ENCODE results near the gene MYBPH. TPM values are rescaled to one million over a fixed set of nuclear protein-coding genes. Genes with fewer than 3 reads are reported as not detected.

The MYBPH gene
- total RNA-seq, 2 donors from 2014 or later, result not detected

GRCh38 chr1:203184467-203184866, 8.8 kb upstream of the MYBPH start:
- Histone ChIP-seq H3K36me3 (no peaks in the 10 kb centered on the region), H3K27ac (no peak overlapping the region), H3K4me3 (no peak overlapping the region), H3K27me3 (replicated peaks; ENCODE audit: insufficient read depth) (no peaks in the 10 kb centered on the region), H3K4me1 (ENCODE audit: control insufficient read depth in 1 of 2, low read depth in 2 of 2) (no peaks in the 10 kb centered on the region), H3K9me3 (no peaks in the 10 kb centered on the region)
- TF ChIP-seq CTCF (IDR thresholded peaks at IDR 0.05), result no peak
- ATAC-seq (ENCODE audit: insufficient number of reproducible peaks, low FRiP score, low read depth) (no peak), DNase-seq (ENCODE audit: low spot score) (no peak)

- H3K4me3 ChIP-seq, result no peak overlapping the region
- no peaks in the 10 kb centered on the region for H3K27me3 ChIP-seq (replicated peaks; ENCODE audit: insufficient read depth)
- H3K9me3 ChIP-seq, result no peaks in the 10 kb centered on the region
- no peak for DNase-seq (ENCODE audit: low spot score)
- no peak for ATAC-seq (ENCODE audit: insufficient number of reproducible peaks, low FRiP score, low read depth)
- H3K36me3 ChIP-seq, result no peaks in the 10 kb centered on the region
- TF ChIP-seq CTCF (IDR thresholded peaks at IDR 0.05), result no peak
- H3K4me1 ChIP-seq (ENCODE audit: control insufficient read depth in 1 of 2, low read depth in 2 of 2), result no peaks in the 10 kb centered on the region
- H3K27ac ChIP-seq, result no peak overlapping the region
Observed at GRCh38 chr1:203183828-203184227, 8.2 kb upstream of the MYBPH start.

- no peak for TF ChIP-seq CTCF (IDR thresholded peaks at IDR 0.05)
- H3K4me1 ChIP-seq (ENCODE audit: control insufficient read depth in 1 of 2, low read depth in 2 of 2), result no peaks in the 10 kb centered on the region
- H3K27me3 ChIP-seq (replicated peaks; ENCODE audit: insufficient read depth), result no peaks in the 10 kb centered on the region
- no peaks in the 10 kb centered on the region for H3K36me3 ChIP-seq
- no peak overlapping the region for H3K4me3 ChIP-seq
- H3K27ac ChIP-seq, result no peak overlapping the region
- ATAC-seq (ENCODE audit: insufficient number of reproducible peaks, low FRiP score, low read depth) (no peak), DNase-seq (ENCODE audit: low spot score) (no peak)
- no peaks in the 10 kb centered on the region for H3K9me3 ChIP-seq
Observed at GRCh38 chr1:203182387-203182953, 6.8 kb upstream of the MYBPH start.

- ATAC-seq (ENCODE audit: insufficient number of reproducible peaks, low FRiP score, low read depth), result no peak
- H3K27ac ChIP-seq, result no peak overlapping the region
- TF ChIP-seq CTCF (IDR thresholded peaks at IDR 0.05), result no peak
Observed at GRCh38 chr1:203181586-203182386, 6.2 kb upstream of the MYBPH start.

GRCh38 chr1:203180611-203181330, 5.1 kb upstream of the MYBPH start:
- no peaks in the 10 kb centered on the region for H3K27me3 ChIP-seq (replicated peaks; ENCODE audit: insufficient read depth)
- no peak overlapping the region for H3K4me3 ChIP-seq
- no peaks in the 10 kb centered on the region for H3K36me3 ChIP-seq
- DNase-seq (ENCODE audit: low spot score) (no peak), ATAC-seq (ENCODE audit: insufficient number of reproducible peaks, low FRiP score, low read depth) (no peak)
- H3K27ac ChIP-seq, result no peak overlapping the region
- no peak for TF ChIP-seq CTCF (IDR thresholded peaks at IDR 0.05)
- no peaks in the 10 kb centered on the region for H3K4me1 ChIP-seq (ENCODE audit: control insufficient read depth in 1 of 2, low read depth in 2 of 2)
- H3K9me3 ChIP-seq, result no peaks in the 10 kb centered on the region

More at GRCh38 chr1:203181586-203182386, 6.2 kb upstream of the MYBPH start:
- Histone ChIP-seq H3K27me3 (replicated peaks; ENCODE audit: insufficient read depth) (no peaks in the 10 kb centered on the region), H3K36me3 (no peaks in the 10 kb centered on the region), H3K9me3 (no peaks in the 10 kb centered on the region), H3K4me3 (no peak overlapping the region), H3K4me1 (ENCODE audit: control insufficient read depth in 1 of 2, low read depth in 2 of 2) (no peaks in the 10 kb centered on the region)
- DNase-seq (ENCODE audit: low spot score), result no peak

Data from thoracic aorta (tissue), 2 donors.